H9 (cell line): Measurements from ENCODE around the gene MAML3. TPM values are rescaled to one million over a fixed set of nuclear protein-coding genes. Genes with fewer than 3 reads are reported as not detected.

Experiments used
- DNase-seq: peaks from one replicate; pipeline ENCODE4 v3.0.0-alpha.2; 2017
- H2AFZ ChIP-seq: one replicate; pipeline ENCODE4 v1.6.1; 2013; ENCODE audit warnings: mild to moderate bottlenecking, low read length, control low read depth, moderate library complexity
- H2AK5ac ChIP-seq: 2 replicates; pipeline ENCODE4 v1.6.1; 2013; ENCODE audit warnings: low read length, control low read depth, mixed read lengths; ENCODE audit not compliant: insufficient read length
- H2BK120ac ChIP-seq: one replicate; pipeline ENCODE4 v1.6.1; 2013; ENCODE audit warnings: low read depth, mild to moderate bottlenecking, low read length, control low read depth, inconsistent platforms; ENCODE audit not compliant: poor library complexity, severe bottlenecking
- H2BK12ac ChIP-seq: 2 replicates; pipeline ENCODE4 v1.6.1; 2013; ENCODE audit warnings: low read length, control low read depth, mixed read lengths, low read depth; ENCODE audit not compliant: insufficient read length
- H2BK15ac ChIP-seq: 2 replicates; pipeline ENCODE4 v1.6.1; 2013; ENCODE audit warnings: low read depth, low read length, control low read depth
- H2BK20ac ChIP-seq: one replicate; pipeline ENCODE4 v1.6.1; 2013; ENCODE audit warnings: low read depth, mild to moderate bottlenecking, low read length, control low read depth, inconsistent platforms; ENCODE audit not compliant: poor library complexity, severe bottlenecking
- H2BK5ac ChIP-seq: 2 replicates; pipeline ENCODE4 v1.6.1; 2013; ENCODE audit warnings: low read length, control low read depth, mixed read lengths; ENCODE audit not compliant: insufficient read length
- H3K14ac ChIP-seq: 2 replicates; pipeline ENCODE4 v1.6.1; 2013; ENCODE audit warnings: low read length, control low read depth; ENCODE audit not compliant: insufficient read depth
- H3K18ac ChIP-seq: 2 replicates; pipeline ENCODE4 v1.6.1; 2013; ENCODE audit warnings: low read depth, mild to moderate bottlenecking, mixed read lengths, low read length, control low read depth; ENCODE audit not compliant: insufficient read length
- H3K23ac ChIP-seq: 2 replicates; pipeline ENCODE4 v1.6.1; 2013; ENCODE audit warnings: low read length, control low read depth, mixed read lengths, low read depth; ENCODE audit not compliant: insufficient read length
- H3K23me2 ChIP-seq: 2 replicates; pipeline ENCODE4 v1.6.1; 2013; ENCODE audit warnings: low read depth, mild to moderate bottlenecking, mixed read lengths, low read length, control low read depth; ENCODE audit not compliant: insufficient read length, poor library complexity, severe bottlenecking
- H3K27ac ChIP-seq: 2 replicates; pipeline ENCODE4 v1.5.1; 2013; ENCODE audit warnings: low read length, control low read depth, mixed read lengths, low read depth; ENCODE audit not compliant: insufficient read length
- H3K27me3 ChIP-seq: 2 replicates; pipeline ENCODE4 v1.6.1; 2013; ENCODE audit warnings: low read length, control low read depth, inconsistent platforms; ENCODE audit not compliant: insufficient read depth
- H3K4ac ChIP-seq: 2 replicates; pipeline ENCODE4 v1.6.1; 2013; ENCODE audit warnings: low read depth, mild to moderate bottlenecking, control low read depth, inconsistent platforms, low read length, moderate library complexity
- H3K4me1 ChIP-seq: 2 replicates; pipeline ENCODE4 v1.6.1; 2013; ENCODE audit warnings: low read length, control low read depth, inconsistent platforms; ENCODE audit not compliant: insufficient read depth
- H3K4me2 ChIP-seq: 2 replicates; pipeline ENCODE4 v1.6.1; 2013; ENCODE audit warnings: low read length, control low read depth, mixed read lengths; ENCODE audit not compliant: insufficient read length, insufficient read depth
- H3K56ac ChIP-seq: 2 replicates; pipeline ENCODE4 v1.6.1; 2013; ENCODE audit warnings: low read depth, mild to moderate bottlenecking, mixed read lengths, low read length, control low read depth; ENCODE audit not compliant: insufficient read length
- H3K79me1 ChIP-seq: 2 replicates; pipeline ENCODE4 v1.6.1; 2013; ENCODE audit warnings: low read depth, mild to moderate bottlenecking, moderate library complexity, low read length, control low read depth, inconsistent platforms; ENCODE audit not compliant: insufficient read depth, poor library complexity, severe bottlenecking
- H3K79me2 ChIP-seq: 2 replicates; pipeline ENCODE4 v1.6.1; 2013; ENCODE audit warnings: low read length, control low read depth, inconsistent platforms; ENCODE audit not compliant: insufficient read depth
- H3K9ac ChIP-seq: 2 replicates; pipeline ENCODE4 v1.6.1; 2013; ENCODE audit warnings: low read length, control low read depth, mixed read lengths; ENCODE audit not compliant: insufficient read length; ENCODE audit errors: extremely low read depth
- H3K9me3 ChIP-seq: one replicate; pipeline ENCODE4 v1.6.1; 2013; ENCODE audit warnings: low read depth, low read length, inconsistent platforms; ENCODE audit not compliant: control insufficient read depth
- H3T11ph ChIP-seq: one replicate; pipeline ENCODE4 v1.6.1; 2013; ENCODE audit warnings: mild to moderate bottlenecking, low read length, control low read depth, inconsistent platforms
- H4K20me1 ChIP-seq: one replicate; pipeline ENCODE4 v1.6.1; 2013; ENCODE audit not compliant: control insufficient read depth, insufficient read length, insufficient read depth
- H4K5ac ChIP-seq: 2 replicates; pipeline ENCODE4 v1.6.1; 2013; ENCODE audit warnings: low read depth, mild to moderate bottlenecking, mixed read lengths, low read length, control low read depth; ENCODE audit not compliant: insufficient read length
- H4K8ac ChIP-seq: replicated peaks from 2 replicates; pipeline ENCODE4 v1.6.1; 2013; ENCODE audit warnings: low read length, control low read depth, mixed read lengths, low read depth; ENCODE audit not compliant: insufficient read length
- H4K91ac ChIP-seq: 2 replicates; pipeline ENCODE4 v1.6.1; 2013; ENCODE audit warnings: low read depth, mild to moderate bottlenecking, moderate library complexity, mixed read lengths, low read length, control low read depth; ENCODE audit not compliant: insufficient read length
- H3K27ac Mint-ChIP-seq, 3 experiments: 2 replicates in 2 of 3; 3 replicates in 1 of 3; pipeline ENCODE4 v1.8.0; 2020 to 2021; ENCODE audit warnings: mixed read lengths in 3 of 3, mild to moderate bottlenecking in 1 of 3, moderate library complexity in 1 of 3
- H3K27me3 Mint-ChIP-seq: 2 replicates; pipeline ENCODE4 v1.8.0; 2021; ENCODE audit warnings: low read depth, mild to moderate bottlenecking, moderate library complexity, mixed read lengths
- H3K36me3 Mint-ChIP-seq, 3 experiments: 2 replicates in 2 of 3; 3 replicates in 1 of 3; pipeline ENCODE4 v1.8.0; 2020 to 2021; ENCODE audit warnings: low read depth in 3 of 3, mixed read lengths in 3 of 3; ENCODE audit not compliant: insufficient read depth in 1 of 3
- H3K4me1 Mint-ChIP-seq, 2 experiments: 2 replicates each; pipeline ENCODE4 v1.8.0; 2020; ENCODE audit warnings: mixed read lengths in 2 of 2
- H3K4me3 Mint-ChIP-seq, 2 experiments: 2 replicates in 1 of 2; 3 replicates in 1 of 2; pipeline ENCODE4 v1.8.0; 2020 to 2021; ENCODE audit warnings: mild to moderate bottlenecking in 2 of 2, mixed read lengths in 2 of 2, moderate library complexity in 1 of 2
- H3K9me3 Mint-ChIP-seq, 2 experiments: 2 replicates in 1 of 2; 3 replicates in 1 of 2; pipeline ENCODE4 v1.8.0; 2020; ENCODE audit warnings: mild to moderate bottlenecking in 2 of 2, mixed read lengths in 2 of 2, moderate library complexity in 1 of 2
- WGBS: extraction: QIAGEN DNeasy Blood & Tissue Kit; methylation state at CpG from one replicate; pipeline ENCODE4 v1.1.7; 2013; ENCODE audit warnings: missing lambda C conversion rate, low lambda C conversion rate, mixed read lengths; ENCODE audit not compliant: insufficient read length; ENCODE audit errors: extremely low coverage; 5-methylcytosine and 5-hydroxymethylcytosine counted together
- total RNA-seq: library from RNA; stranded (reverse); gene quantifications from 2 replicates; pipeline ENCODE4 v1.2.1, GENCODE V29; 2021
- TF ChIP-seq, protein P1 (sequence below): fragments of 200-600 bp; sonication (generic); conservative IDR thresholded peaks from 3 replicates; pipeline ENCODE4 v1.8.0; 2021; ENCODE audit warnings: antibody characterized with exemption, mild to moderate bottlenecking

The MAML3 gene
- total RNA-seq, 1 experiment from 2014 or later, result 3.9 TPM

DNA sequence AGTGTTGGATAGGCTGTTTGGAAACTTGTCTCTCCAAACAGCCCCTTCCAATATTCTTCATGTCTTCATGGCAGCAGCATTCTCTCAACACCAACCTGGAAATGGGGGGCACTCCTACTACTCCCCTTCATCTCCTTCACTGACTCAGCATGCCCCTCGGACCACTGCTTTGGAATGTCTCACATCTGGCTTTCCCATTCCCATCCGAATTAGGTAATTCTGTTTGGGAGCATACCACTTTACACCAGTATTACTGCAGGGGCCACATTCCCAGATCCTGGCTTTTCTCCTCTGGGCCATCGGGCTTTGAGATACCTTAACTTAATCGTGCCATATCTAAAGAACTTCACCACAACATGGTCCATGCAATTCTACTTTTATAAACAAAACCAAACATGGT is 100.8 kb downstream of the MAML3 start:
- H3K9ac ChIP-seq, result no peak overlapping the region

More for the DNA sequence above, 100.8 kb downstream of the MAML3 start:
- Histone ChIP-seq H3K23ac (no peak overlapping the region), H4K91ac (no peak overlapping the region), H2BK12ac (no peak overlapping the region), H3K4me2 (no peak overlapping the region), H3K27me3 (no peaks in the 10 kb centered on the region), H4K8ac (no peak overlapping the region), H3T11ph (no peak overlapping the region), H2BK15ac (0 out of 2 replicates have a peak overlapping the region, but pooled peaks have one; percentile 83), H2AFZ (no peak overlapping the region), H4K20me1 (no peaks in the 10 kb centered on the region), H3K14ac (no peak overlapping the region), H3K79me2 (no peaks in the 10 kb centered on the region), H3K79me1 (no peaks in the 10 kb centered on the region), H2BK5ac (no peak overlapping the region), H3K56ac (no peak overlapping the region), H2AK5ac (no peak overlapping the region), H3K18ac (no peak overlapping the region), H3K4me1 (peaks cover 8% of the 10 kb centered on the region; the same call in 1 of the 2 replicates), H2BK20ac (no peak overlapping the region), H4K5ac (no peak overlapping the region), H3K9me3 (no peaks in the 10 kb centered on the region), H3K4ac (no peak overlapping the region), H3K23me2 (no peaks in the 10 kb centered on the region), H2BK120ac (no peak overlapping the region), H3K27ac (no peak overlapping the region)
- Mint-ChIP-seq H3K4me3 (no peak overlapping the region), H3K36me3 (no peaks in the 10 kb centered on the region), H3K27me3 (no peaks in the 10 kb centered on the region), H3K27ac (no peak overlapping the region; a peak in 1 of 7 replicates), H3K4me1 (peaks cover 22 to 25% of the 10 kb centered on the region in 2 experiments), H3K9me3 (no peaks in the 10 kb centered on the region)
- no CpG with 5 or more reads among the region's 4 CpGs for WGBS
- TF ChIP-seq, protein P1, sequence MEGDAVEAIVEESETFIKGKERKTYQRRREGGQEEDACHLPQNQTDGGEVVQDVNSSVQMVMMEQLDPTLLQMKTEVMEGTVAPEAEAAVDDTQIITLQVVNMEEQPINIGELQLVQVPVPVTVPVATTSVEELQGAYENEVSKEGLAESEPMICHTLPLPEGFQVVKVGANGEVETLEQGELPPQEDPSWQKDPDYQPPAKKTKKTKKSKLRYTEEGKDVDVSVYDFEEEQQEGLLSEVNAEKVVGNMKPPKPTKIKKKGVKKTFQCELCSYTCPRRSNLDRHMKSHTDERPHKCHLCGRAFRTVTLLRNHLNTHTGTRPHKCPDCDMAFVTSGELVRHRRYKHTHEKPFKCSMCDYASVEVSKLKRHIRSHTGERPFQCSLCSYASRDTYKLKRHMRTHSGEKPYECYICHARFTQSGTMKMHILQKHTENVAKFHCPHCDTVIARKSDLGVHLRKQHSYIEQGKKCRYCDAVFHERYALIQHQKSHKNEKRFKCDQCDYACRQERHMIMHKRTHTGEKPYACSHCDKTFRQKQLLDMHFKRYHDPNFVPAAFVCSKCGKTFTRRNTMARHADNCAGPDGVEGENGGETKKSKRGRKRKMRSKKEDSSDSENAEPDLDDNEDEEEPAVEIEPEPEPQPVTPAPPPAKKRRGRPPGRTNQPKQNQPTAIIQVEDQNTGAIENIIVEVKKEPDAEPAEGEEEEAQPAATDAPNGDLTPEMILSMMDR, result no peak
- no peak for DNase-seq
